Gastroesophageal sphincter (tissue), 4 donors: ENCODE results near the gene SFI1. TPM values are rescaled to one million over a fixed set of nuclear protein-coding genes. Genes with fewer than 3 reads are reported as not detected.
"Not testable (repeated sequence)": the region's sequence is repeated elsewhere in the genome, so short reads cannot be mapped to it uniquely, and the experiment has no call there.

Experiments used
- ATAC-seq: fragments of 150-250 bp; one replicate; pipeline ENCODE4 v1.9.1; 2016; ENCODE audit warnings: mild to moderate bottlenecking, moderate library complexity
- H3K27ac ChIP-seq, 4 donors: fragments of 200-600 bp; sonication (generic) in 3 of 4; 1 replicate in 3 of 4; 2 replicates in 1 of 4; pipeline ENCODE4 v1.5.1; 2016 to 2019
- H3K27me3 ChIP-seq: fragments of 200-600 bp; sonication (generic); one replicate; pipeline ENCODE4 v1.5.1; 2019
- H3K36me3 ChIP-seq, 2 donors: fragments of 200-600 bp; sonication (generic); one replicate each; pipeline ENCODE4 v1.5.1; 2019; ENCODE audit warnings: control low read depth in 1 of 2
- H3K4me1 ChIP-seq, 3 donors: fragments of 200-600 bp; sonication (generic); 1 replicate in 2 of 3; 2 replicates in 1 of 3; pipeline ENCODE4 v1.5.1; 2016 to 2019; ENCODE audit warnings: control low read depth in 2 of 3
- H3K4me3 ChIP-seq, 2 donors: fragments of 200-600 bp; sonication (generic); one replicate each; pipeline ENCODE4 v1.5.1; 2019; ENCODE audit warnings: mild to moderate bottlenecking in 1 of 2, moderate library complexity in 1 of 2
- H3K9me3 ChIP-seq, 3 donors: fragments of 200-600 bp; sonication (generic); one replicate each; pipeline ENCODE4 v1.5.1; 2017 to 2019; ENCODE audit warnings: control low read depth in 2 of 3
- CTCF ChIP-seq, 4 experiments: fragments of 200-600 bp in 2 of 4; fragments of 450-650 bp in 2 of 4; sonication (generic) in 1 of 4; IDR thresholded peaks; one replicate each; pipeline ENCODE4 v1.5.1; 2017 to 2019; ENCODE audit warnings: antibody characterized with exemption in 4 of 4, mild to moderate bottlenecking in 2 of 4, moderate library complexity in 2 of 4
- EP300 ChIP-seq: sonication (generic); formaldehyde crosslinking; IDR thresholded peaks from one replicate; pipeline ENCODE4 v1.6.1; 2017; ENCODE audit warnings: antibody characterized with exemption, mild to moderate bottlenecking
- POLR2A ChIP-seq, 2 donors: fragments of 450-650 bp; IDR thresholded peaks; one replicate each; pipeline ENCODE4 v1.6.1; 2017; ENCODE audit warnings: antibody characterized with exemption in 2 of 2, mild to moderate bottlenecking in 2 of 2, moderate library complexity in 1 of 2
- POLR2AphosphoS5 ChIP-seq: sonication (generic); formaldehyde crosslinking; IDR thresholded peaks from one replicate; pipeline ENCODE4 v1.6.1; 2017; ENCODE audit warnings: antibody characterized with exemption
- WGBS, 2 donors: methylation state at CpG; one replicate each; pipeline ENCODE4 v1.1.5; 2018; ENCODE audit warnings: low coverage in 1 of 2; 5-methylcytosine and 5-hydroxymethylcytosine counted together
- total RNA-seq, 4 donors: library from RNA; depleted of rRNA; stranded (reverse); fragments of >200 nt; gene quantifications; one replicate each; pipeline ENCODE4 v1.1.0, GENCODE V29; 2016

Gene SFI1
- total RNA-seq, 4 donors from 2014 or later, result 14.4 to 54.8 (median 20.0) TPM

DNA sequence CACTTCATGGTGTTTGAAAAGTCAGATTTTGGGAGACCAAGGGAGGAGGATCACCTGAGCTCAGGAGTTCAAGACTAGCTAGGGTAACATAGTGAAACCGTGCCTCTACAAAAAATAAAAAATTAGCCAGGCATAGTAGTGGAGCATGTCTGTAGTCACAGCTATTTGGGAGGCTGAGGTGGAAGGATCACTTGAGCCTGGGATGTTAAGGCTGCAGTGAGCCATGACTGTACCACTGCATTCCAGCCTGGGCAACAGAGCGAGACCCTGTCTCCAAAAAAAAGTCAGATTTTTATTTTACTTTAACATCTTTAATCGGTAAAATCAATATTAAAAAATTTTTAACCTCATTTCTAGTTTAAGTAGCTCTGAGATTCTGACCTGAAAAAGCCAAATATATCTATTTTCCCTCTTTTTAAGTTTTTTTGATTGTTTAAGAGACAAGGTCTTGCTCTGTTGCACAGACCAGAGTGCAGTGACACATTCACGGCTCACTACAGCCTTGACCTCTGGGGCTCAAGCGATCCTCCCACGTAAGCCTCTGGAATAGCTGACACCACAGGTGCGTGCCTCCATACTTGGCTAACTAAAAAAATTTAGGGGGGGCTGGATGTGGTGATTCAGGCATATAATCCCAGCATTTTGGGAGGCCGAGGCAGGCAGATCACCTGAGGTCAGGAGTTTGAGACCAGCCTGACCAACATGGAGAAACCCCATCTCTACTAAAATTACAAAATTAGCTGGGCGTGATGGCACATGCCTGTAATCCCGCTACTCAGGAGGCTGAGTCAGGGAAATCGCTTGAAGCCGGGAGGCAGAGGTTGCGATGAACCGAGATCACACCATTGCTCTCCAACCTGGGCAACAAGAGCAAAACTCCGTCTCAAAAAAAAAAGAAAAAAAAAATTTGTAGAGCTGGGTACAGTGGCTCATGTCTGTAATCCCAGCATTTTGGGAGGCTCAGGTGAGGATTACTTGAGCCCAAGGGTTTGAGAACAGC is 48.4 kb downstream of the SFI1 start:
- H3K4me1 ChIP-seq, result no peaks in the 10 kb centered on the region
- TF ChIP-seq POLR2AphosphoS5, result no peak
- TF ChIP-seq CTCF (IDR thresholded peaks at IDR 0.05), result no peak
- no peaks in the 10 kb centered on the region for H3K9me3 ChIP-seq
- ATAC-seq, result no peak
- no peak overlapping the region for H3K4me3 ChIP-seq
- WGBS, 2 donors, result 88 to 89% methylated on average over 8 to 14 of the region's 15 CpGs
- no peak overlapping the region for H3K27ac ChIP-seq
- H3K27me3 ChIP-seq, result no peaks in the 10 kb centered on the region
- H3K36me3 ChIP-seq, result peaks cover 0 to 42% of the 10 kb centered on the region in 2 donors

- WGBS, 2 donors, result 70 to 74% methylated on average over 4 of the region's 4 CpGs
Observed at GRCh38 chr22:31550871-31551370, 54.6 kb downstream of the SFI1 start.

GRCh38 chr22:31556627-31557203 is 60.4 kb downstream of the SFI1 start:
- Histone ChIP-seq H3K27ac (no peak overlapping the region), H3K36me3 (peaks cover 0 to 33% of the 10 kb centered on the region in 2 donors), H3K9me3 (no peaks in the 10 kb centered on the region), H3K4me1 (peaks cover 0 to 7% (median 0%) of the 10 kb centered on the region in 3 donors), H3K4me3 (no peak overlapping the region), H3K27me3 (no peaks in the 10 kb centered on the region)
- ATAC-seq, result no peak
- 54 to 75% methylated on average over 6 to 7 of the region's 9 CpGs for WGBS, 2 donors
- TF ChIP-seq CTCF (IDR thresholded peaks at IDR 0.05) (peak; percentile 36 to 59 (median 44)), POLR2A (IDR thresholded peaks at IDR 0.05) (no peak), POLR2AphosphoS5 (no peak), EP300 (no peak)

More at GRCh38 chr22:31550871-31551370, 54.6 kb downstream of the SFI1 start:
- no peak for TF ChIP-seq POLR2AphosphoS5
- TF ChIP-seq POLR2A (IDR thresholded peaks at IDR 0.05), result no peak
- TF ChIP-seq CTCF (IDR thresholded peaks at IDR 0.05), result no peak
- no peak for TF ChIP-seq EP300
- Histone ChIP-seq H3K4me3 (no peak overlapping the region), H3K4me1 (no peaks in the 10 kb centered on the region), H3K36me3 (peaks cover 0 to 62% of the 10 kb centered on the region in 2 donors), H3K27me3 (no peaks in the 10 kb centered on the region), H3K9me3 (no peaks in the 10 kb centered on the region), H3K27ac (no peak overlapping the region)
- no peak for ATAC-seq

GRCh38 chr22:31558546-31558945 is 62.2 kb downstream of the SFI1 start:
- H3K4me1 ChIP-seq, H3K9me3 ChIP-seq, ATAC-seq, H3K27ac ChIP-seq, H3K4me3 ChIP-seq, H3K27me3 ChIP-seq: not testable (repeated sequence)
- H3K36me3 ChIP-seq, result peaks cover 0 to 35% of the 10 kb centered on the region in 2 donors
- 77 to 85% methylated on average over 8 to 9 of the region's 9 CpGs for WGBS, 2 donors

- Histone ChIP-seq H3K36me3 (peaks cover 0 to 43% of the 10 kb centered on the region in 2 donors), H3K27ac (no peak overlapping the region)
Observed at GRCh38 chr22:31561238-31561887, 65.0 kb downstream of the SFI1 start.

More at GRCh38 chr22:31561238-31561887, 65.0 kb downstream of the SFI1 start:
- peaks cover 0 to 7% (median 0%) of the 10 kb centered on the region in 3 donors for H3K4me1 ChIP-seq
- H3K27me3 ChIP-seq, result no peaks in the 10 kb centered on the region
- H3K4me3 ChIP-seq, result no peak overlapping the region
- H3K9me3 ChIP-seq, result no peaks in the 10 kb centered on the region
- WGBS, 2 donors, result 49 to 62% methylated on average over 2 of the region's 6 CpGs
- no peak for TF ChIP-seq POLR2AphosphoS5
- TF ChIP-seq CTCF (IDR thresholded peaks at IDR 0.05), result peak; percentile 33 to 75 (median 56)
- TF ChIP-seq EP300, result no peak
- TF ChIP-seq POLR2A (IDR thresholded peaks at IDR 0.05), result no peak
- peak; percentile 79 for ATAC-seq
